Activated CD8-positive, alpha-beta memory T cell treated with anti-CD3 and anti-CD28 coated beads, Interleukin-2, amount 50 U/mL, for 1 hour (primary cell): Measurements from ENCODE around the gene ZNF274.
"Not testable (repeated sequence)": the region's sequence is repeated elsewhere in the genome, so short reads cannot be mapped to it uniquely, and the experiment has no call there.

Experiments used
- DNase-seq: peaks from one replicate; pipeline ENCODE4 v3.0.0-alpha.2; 2020; ENCODE audit errors: extremely low read depth

ZNF274 gene

DNA sequence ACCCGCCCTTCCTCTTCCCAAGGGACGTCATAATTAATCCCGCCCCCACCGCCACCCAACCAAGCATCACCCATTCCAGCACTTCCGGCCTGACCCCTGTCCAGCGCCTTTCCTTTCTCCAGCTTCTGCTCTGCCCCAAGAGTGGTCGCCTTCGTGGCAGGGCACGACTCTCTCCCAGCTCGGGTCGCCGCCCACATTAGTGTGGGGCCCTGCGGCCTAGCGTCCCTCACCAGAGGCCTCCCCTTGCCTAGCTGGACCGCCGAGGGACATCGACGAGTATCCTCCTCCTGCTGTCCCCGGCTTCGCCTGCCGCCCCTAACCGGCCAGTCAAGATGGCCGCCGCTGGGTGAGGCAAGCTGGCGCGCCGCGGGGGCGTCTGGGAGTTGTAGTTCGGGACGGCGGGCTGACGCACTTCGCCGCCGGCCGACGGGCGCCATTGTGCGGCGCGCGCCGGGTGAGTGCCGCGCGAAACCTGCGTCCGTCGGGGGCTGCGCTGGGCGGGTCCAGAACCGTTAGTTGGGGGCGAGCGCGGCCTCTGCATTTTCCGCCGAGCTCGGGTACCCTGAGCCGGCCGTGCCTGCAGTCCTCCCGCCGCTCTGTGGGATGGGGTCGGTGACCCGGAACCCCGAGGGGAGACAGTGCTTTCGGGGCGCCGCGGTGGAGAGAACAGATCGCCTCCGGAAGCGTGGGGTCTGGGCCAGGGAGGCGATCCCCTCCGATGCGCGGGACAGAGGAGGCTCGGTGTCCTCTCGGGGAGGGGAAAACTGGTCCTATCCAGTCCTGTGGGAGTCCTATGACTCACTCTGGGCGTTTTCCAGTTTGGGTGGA, at the start of gene ZNF274:
TSS of gene ZNF274 (plus strand) at position 73 of the 828 bp plus-strand sequence. CDS start 905 bp downstream, outside the sequence.
- peak; percentile 85 for DNase-seq

DNA sequence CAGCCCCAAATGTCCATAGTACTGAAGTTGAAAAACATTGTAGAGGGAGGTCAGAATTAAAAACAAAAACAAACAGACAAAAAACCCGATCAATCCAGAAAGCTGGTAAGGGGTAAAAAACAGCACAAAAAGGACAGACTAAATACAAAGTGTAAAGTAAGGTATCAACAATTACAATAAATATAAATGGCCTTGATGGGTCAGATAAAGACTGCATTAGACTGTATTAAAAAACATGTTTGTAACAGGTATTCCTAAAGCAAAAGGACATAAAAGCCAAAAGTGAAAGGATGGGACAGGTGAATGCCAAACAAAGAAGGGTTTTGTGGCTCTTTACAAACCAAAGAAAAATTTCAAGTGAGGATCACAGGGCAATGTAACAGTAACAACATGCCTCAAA, 48.6 kb upstream of the ZNF274 start:
- no peak for DNase-seq

DNA sequence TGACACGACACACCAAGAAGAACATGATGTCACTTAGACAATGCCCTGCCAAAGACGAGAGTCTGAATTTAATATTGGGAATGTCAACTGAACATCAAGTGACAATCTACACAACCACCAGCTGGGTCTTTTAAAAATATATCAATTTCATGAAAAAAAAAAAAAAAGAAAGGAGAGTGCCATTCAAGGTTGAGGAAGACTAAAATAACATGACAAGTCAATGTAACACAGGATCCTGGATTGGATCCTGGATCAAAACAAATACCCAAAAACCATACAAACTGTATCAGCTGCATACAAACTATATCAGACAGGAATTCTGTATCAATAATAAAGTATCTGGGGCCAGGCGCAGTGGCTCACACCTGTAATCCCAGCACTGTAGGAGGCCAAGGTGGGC, 37.0 kb upstream of the ZNF274 start:
- no peak for DNase-seq

DNA sequence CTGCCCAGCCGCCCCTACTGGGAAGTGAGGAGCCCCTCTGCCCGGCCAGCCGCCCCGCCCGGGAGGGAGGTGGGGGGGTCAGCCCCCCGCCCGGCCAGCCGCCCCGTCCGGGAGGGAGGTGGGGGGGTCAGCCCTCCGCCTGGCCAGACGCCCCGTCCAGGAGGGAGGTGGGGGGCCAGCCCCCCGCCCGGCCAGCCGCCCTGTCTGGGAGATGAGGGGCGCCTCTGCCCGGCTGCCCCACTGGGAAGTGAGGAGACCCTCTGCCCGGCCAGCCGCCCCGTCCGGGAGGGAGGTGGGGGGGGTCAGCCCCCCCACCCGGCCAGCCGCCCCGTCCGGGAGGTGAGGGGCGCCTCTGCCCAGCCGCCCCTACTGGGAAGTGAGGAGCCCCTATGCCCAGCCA, 35.4 kb upstream of the ZNF274 start:
- DNase-seq: not testable (repeated sequence)

DNA sequence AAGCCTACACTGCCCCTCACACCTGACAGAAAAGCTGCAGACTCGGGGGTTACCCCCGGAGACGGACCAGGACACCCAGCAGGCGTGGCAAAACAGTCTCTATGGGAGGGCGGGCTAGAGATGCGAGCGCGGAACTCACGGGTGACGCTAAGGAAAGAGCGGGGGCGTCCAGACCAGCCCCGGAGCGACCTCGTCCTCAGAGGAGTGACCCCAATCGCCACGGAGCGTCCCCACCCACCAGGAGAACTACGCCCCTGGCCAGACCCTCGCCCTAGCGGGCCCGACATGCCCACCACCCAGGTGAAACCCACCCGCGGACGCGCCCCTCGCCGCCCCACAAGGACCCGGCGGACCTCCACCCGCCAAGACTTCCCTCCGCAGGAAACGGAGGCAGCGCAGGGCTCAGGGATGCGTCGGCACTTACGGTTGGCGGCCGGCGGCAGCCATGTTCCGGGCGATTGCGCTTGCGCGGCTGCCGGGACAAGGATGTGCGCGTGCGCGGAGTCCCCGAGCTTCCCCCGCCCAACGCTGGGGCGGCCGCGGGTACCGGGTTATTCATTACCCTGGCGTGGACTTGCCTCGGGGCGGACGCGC, 32.4 kb upstream of the ZNF274 start, which contains the start of gene ZNF329:
TSS of gene ZNF329 (minus strand) at position 462 of the 594 bp plus-strand sequence. CDS start 21,286 bp downstream, outside the sequence.
- DNase-seq: peak; percentile 57

DNA sequence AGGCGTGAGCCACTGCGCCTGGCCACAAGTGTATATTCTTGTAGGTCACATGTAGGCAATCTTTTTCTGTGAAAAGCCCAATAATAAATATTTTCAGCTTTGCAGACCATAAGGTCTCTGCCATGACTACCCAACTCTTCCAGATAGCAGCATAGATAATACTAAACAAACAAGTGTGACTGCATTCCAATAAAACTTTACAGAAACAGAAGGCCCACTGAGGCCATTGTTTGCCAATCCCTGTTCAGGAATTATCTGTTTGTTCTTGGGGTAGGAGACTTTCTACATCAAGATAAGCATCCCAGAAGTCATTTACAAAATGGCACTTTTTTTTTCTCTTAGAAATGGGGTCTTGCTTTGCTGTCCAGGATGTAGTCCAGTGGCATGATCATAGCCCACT, 29.5 kb upstream of the ZNF274 start:
- no peak for DNase-seq

DNA sequence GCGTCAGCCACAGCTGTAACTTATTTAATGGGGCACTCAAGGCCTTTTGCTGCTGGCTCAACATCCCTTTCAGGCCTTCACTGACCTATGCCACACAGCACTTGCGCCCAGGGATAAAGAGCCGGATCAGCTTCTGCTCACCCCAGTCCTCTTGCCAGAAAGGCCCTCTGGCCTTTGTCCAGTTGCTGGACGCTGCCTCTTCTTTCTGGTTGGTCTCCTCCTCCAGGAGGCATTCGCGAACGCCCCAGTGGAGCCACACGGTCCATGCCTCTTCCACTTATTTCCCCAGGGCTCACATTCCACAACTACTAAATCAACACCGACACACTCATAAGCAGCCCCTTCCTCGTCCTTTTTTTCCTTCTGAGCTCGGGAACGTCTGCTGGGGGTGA, 28.6 kb upstream of the ZNF274 start:
- no peak for DNase-seq

DNA sequence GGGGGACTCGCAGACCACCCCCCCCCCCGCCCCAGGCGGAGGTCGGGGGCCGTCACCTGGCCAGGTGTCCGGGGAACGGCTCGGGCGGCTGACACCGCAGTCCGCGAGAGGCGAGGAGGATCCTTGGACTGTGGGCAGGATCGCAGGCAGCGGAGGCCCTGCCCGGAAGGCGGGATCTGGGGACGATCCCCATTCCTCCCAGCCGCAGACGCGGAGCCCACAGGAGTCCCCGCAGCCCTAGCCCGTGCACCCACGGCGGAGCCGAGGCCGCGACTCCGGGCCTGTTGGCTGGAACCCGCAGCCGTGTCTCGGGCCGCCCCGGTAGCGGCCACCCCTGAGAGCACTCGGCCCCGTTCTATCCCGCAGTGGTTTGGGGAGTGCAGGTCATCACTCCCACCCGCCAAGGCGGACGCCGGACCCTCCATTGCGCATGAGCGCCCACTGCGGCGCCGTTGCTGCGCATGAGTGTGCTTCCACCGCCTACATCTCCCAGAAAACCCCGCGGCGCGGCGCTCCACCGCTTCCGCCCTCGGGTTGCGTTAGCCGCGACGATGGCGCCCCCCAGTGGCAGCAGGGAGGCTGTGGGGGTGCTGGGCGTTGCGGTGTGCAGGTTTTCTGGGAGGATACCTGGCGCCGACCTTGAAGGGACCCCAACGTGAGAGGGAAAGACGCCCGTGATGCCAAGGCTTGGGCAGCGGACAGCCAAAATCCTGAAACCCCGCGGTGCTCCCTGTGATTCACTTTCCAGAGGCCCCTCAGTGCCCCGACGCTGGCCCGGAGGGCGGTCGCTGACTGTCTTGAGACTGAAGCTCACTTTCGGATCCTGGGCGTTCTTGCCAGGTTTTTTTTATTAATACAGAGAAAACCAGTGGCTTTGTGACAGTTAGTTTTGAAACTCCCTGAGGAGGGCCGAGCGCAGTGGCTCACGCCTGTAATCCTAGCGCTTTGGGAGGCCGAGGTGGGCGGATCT, 27.9 kb upstream of the ZNF274 start:
- peak; percentile 93 for DNase-seq

DNA sequence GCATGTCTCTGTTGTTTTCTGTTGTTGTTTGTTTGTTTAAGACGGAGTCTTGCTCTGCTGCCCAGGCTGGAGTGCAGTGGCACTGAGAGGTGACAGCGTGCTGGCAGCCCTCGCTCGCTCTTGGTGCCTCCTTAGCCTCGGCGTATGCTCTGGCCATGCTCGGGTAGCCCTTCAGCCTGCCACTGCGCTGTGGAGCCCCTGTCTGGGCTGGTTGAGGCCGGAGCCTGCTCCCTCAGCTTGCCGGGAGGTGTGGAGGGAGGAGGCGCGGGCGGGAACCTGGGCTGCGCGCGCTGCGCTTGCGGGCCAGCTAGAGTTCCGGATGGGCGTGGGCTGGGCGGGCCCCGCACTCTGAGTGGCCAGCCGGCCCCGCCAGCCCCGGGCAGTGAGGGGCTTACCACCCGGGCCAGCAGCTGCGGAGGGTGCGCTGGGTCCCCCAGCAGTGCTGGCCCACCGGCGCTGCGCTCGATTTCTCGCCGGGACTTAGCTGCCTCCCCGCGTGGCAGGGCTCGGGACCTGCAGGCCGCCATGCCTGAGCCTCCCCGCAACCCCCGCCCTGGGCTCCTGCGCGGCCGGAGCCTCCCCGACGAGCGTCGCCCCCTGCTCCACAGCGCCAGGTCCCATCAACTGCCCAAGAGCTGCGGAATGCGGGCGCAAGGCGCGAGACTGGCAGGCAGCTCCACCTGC, 25.7 kb upstream of the ZNF274 start:
- DNase-seq: no peak

DNA sequence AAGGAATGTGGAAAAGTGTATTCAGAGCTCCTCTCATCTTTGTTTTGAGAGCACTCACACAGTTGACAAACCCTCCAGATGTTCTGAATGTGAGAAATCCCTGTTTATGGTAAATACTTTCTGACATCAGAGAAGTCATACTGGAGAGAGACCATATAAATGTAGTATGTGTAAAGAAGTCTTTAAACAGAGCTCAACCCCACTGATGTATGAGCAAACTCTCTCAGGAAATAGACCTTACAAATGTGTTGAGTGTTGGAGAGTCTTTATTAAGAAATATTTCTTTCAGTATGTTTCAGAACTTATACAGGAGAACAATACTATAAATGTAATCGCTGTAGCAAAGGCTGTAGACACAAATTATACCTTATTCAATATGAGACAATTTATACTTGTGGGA, 16.6 kb upstream of the ZNF274 start:
- DNase-seq: no peak

DNA sequence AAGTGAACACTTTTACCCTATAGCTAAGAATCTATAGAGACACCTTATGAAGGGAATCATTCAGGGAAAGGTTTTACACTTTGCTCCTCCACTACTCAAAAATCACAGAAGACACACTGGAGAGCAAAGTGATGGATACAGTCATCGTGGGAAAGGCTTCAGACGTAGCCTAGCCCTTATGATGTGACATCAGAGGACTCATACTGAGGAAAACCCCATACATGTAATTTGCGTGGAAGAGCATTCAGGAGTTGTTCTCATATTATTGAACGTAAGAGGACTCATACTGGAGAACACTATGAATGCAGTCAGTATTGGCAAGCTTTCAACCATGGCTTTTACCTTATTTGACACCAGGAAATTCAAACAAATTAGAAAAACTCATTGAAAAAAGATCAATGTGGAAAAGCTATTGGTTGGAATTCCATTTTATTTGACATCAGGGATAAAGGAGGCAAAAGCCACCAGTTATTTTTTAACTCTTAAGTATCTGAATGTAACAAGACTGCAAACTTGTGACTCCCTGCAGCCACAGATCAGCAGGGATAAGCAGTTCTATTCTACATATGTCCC, 16.1 kb upstream of the ZNF274 start:
- DNase-seq: no peak

DNA sequence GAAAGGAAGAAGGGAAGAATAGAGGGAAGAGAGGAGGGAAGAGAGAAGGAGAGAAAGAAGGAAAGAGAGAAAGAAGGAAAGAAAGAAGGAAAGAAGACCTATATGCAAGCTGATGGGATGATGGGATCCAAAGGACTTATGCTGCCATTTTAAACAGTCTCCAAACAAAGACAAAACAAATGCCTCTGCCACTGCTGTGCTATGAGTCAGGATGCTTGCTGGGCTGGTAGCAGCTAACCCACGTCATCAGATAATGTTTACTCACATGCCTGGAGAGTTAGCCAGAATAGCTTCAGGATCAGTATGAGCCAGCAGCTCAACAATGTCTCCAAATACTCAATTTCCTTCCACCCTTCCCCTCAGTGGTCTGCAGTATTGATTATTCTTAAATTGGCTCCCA, 12.0 kb upstream of the ZNF274 start:
- no peak for DNase-seq

DNA sequence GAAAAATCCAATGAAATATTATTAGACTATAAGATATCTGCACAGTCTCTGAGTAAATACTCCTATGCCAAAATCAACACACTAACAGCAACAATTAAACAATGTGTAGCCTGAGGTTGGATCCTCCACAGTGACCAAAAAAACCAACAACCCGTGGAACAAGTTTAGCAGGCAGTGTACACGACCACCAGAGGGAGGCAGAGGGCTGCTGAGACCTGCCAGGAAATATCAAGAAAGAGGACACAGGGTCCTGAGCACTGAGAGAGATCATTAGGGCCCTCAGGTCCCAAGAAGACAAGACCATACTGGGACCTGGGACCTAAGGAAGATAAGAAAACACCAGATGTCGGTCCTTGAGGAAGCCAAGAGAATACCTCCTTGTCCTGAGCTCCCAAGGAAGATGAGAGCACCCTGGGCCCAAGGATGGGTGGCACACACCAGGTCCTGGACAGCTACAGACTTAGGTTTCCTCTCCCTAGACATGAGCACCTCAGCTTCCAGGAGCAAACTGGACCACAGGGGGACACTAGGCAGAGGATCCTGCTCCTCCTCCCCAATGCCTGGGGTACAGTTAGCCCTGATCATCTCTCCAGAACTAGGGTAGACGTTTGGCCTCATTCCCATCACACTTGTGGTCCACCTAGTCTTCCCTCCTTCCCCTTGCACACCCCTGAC, 822 bp upstream of the ZNF274 start:
- DNase-seq: peak; percentile 28

DNA sequence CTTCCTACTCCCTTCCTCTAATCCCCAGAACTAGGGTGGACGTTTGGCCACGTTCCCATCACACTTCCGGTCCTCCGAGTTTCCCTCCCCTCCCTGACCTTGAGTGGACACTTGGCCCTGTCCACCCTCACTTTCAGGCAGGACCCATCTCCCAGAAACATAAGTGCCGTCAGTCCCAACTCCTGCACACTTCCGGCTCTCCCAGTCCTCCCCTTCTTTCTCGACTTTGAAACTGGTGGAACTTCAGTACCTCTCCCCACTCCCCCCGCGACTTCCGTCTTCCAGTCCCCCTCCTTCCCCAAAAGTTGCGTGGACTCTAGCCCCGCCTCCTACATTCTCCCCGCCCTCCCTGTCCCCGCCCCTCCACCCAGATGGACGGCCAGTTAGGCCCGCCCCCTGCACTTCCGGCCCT, 278 bp upstream of the ZNF274 start:
- no peak for DNase-seq

DNA sequence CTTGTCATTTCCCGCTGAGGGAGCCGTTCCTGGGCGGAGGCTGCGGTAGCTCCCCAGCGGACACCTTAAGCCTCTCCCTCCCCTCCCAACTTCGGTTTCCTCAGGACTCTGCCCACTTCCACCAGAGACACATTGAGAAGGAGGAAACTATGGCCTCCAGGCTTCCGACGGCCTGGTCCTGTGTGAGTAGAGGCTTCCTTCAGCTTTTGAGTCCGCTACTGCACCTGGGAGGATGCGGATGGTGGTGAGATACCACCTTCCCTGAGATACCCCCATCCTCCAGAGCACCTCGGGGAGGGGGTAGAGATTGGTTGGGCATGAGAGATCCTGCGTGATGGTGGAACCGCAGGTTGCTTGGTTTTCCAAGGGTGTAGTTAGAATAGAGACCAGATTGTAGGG, 955 bp downstream of the ZNF274 start:
- no peak for DNase-seq

DNA sequence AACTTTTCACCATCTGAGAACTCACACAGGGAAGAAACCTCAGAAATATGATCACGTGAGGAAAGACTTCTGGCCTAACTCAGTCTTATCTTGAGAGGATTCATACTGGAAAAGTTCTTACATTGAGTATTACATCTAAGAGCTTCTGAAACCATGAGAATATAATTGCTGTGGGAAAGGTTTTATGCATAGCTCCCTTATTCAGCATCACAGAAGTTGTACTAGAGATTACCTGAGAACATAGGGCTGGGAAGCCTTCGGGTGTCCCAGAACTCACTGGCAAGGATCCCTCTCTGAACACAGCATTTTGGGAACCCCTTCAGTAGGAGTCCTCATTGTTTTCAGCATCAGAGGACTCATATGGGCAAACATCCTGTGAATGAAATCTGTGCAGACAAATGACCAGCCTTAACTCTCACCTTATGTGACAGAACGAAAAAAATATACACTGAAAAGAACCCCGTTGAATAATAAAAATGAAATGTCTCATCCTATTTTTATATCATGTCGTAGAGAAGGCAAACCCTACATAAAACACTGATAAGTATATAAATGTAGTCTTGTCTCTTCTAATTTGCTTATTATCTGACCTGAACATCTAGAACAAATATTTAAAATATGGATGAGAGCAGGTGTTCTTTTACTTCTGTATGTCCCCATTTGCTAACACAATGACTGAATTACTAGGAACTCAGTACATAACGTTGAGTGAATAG, 14.2 kb downstream of the ZNF274 start:
- no peak for DNase-seq

DNA sequence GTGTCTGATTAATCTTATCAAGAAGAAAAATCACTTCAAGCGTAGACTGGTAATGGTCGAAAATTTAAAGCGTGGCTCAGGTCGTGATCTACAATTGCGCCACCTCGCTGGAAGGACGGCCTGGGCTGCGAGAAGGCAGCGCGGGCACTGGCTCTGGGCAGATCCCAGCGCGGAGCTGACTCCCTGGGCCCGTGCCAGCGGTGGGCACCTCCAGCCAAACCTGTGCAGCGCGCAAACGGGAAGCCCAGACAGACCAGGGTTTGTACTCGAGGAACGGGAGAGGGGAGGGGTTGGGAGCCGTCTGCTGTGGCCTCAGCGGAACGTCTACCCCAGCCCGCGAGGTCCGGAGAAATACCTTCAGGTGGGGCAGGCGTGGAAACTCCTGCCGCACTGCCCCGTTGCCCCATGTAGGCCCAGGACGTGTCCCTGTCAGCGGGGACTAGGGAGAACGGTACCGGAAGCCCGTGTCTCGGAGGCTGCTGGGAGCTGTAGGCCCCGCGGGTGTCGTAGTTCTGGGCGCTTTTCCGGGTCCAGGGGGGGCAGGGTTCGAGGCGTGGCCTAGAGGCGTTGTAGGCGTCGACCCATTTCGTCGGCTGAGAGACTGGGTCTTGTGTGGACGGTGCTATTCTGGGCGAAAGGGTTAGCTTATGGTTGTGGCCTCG, 21.1 kb downstream of the ZNF274 start:
- no peak for DNase-seq

DNA sequence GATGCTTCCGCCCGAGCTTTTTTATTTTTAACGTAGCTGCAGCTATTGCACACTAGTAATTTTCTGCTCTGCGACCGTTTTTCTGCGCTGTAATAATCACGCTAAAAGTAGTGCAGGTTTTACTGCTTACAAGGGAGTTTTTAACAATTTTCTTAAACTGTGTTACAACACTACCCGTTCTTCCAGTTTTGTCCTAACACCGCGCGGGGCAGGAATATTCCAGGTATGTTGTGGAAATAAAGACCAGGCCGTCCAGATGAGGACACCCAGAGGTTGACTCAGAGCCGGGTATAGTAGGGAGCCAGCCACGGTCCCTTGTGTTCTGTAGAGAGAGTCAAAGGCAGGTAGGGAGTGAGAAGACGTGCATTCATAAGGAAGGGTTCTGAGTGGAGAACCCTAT, 21.7 kb downstream of the ZNF274 start:
- DNase-seq: no peak

DNA sequence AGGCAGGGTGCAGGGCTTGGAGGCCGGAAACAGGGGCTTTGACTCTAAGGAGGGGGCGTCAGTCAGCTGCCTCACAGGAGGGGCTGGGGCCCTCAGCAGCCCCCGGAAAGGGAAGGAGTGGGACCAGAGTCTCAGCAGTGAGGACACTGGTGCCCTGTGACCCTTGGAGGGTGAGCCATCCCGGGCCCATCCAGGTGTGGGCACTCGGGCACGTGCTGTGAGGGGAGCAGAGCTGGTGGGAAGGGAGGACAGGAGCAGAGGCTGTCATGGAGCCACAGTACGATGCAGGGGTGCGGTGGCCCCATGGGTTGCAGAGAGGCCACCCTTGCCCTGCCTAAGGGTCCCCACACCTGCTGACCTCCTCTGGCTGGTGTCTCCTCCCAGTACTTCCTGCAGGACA, 26.7 kb downstream of the ZNF274 start:
- no peak for DNase-seq
